Measurements from ENCODE around the gene RELCH.
"Not testable (repeated sequence)": the region's sequence is repeated elsewhere in the genome, so short reads cannot be mapped to it uniquely, and the experiment has no call there.

The RELCH gene

GRCh38 chr18:62186774-62187542 is at the start of gene RELCH, which contains the start of gene PIGN:
Gene RELCH (plus strand): TSS chr18:62187255. CDS start chr18:62187506, 251 bp downstream.
Gene PIGN (minus strand): TSS chr18:62187056. CDS start chr18:62161353, 25,703 bp downstream.
- no peaks in the 10 kb centered on the region for H3K27me3 Mint-ChIP-seq
- peak; percentile 83 to 92 for DNase-seq (ENCODE audit: low spot score in 2 of 2)
- H3K4me3 Mint-ChIP-seq: peak within 1 kb of the TSS; percentile 89
- H3K4me1 Mint-ChIP-seq: peaks cover 29% of the 10 kb centered on the region
- H3K9me3 Mint-ChIP-seq: no peaks in the 10 kb centered on the region
- peak; percentile 88 for ATAC-seq (ENCODE audit: low read depth)
- H3K36me3 Mint-ChIP-seq: peaks cover 10% of the 10 kb centered on the region
- peak within 1 kb of the TSS; percentile 92 for H3K27ac Mint-ChIP-seq

GRCh38 chr18:62138461-62139235 is 48.4 kb upstream of the RELCH start:
- H3K27ac Mint-ChIP-seq: no peak overlapping the region
- H3K4me1 Mint-ChIP-seq: no peaks in the 10 kb centered on the region
- peaks cover 22% of the 10 kb centered on the region for H3K36me3 Mint-ChIP-seq
- H3K27me3 Mint-ChIP-seq: no peaks in the 10 kb centered on the region
- DNase-seq (ENCODE audit: low spot score in 2 of 2) (no peak), ATAC-seq (ENCODE audit: low read depth) (no peak)
- H3K4me3 Mint-ChIP-seq: no peak overlapping the region
- no peaks in the 10 kb centered on the region for H3K9me3 Mint-ChIP-seq

- ATAC-seq (ENCODE audit: low read depth) (no peak), DNase-seq (ENCODE audit: low spot score in 2 of 2) (no peak)
- Mint-ChIP-seq H3K4me3 (no peak overlapping the region), H3K36me3 (peaks cover 26% of the 10 kb centered on the region), H3K9me3 (no peaks in the 10 kb centered on the region), H3K27ac (no peak overlapping the region), H3K4me1 (no peaks in the 10 kb centered on the region), H3K27me3 (no peaks in the 10 kb centered on the region)
These were observed 46.8 kb upstream of the RELCH start for GRCh38 chr18:62140259-62140658.

GRCh38 chr18:62144338-62144737 is 42.7 kb upstream of the RELCH start:
- Mint-ChIP-seq H3K4me1 (no peaks in the 10 kb centered on the region), H3K27ac (no peak overlapping the region), H3K4me3 (no peak overlapping the region), H3K36me3 (peaks cover 19% of the 10 kb centered on the region), H3K9me3 (no peaks in the 10 kb centered on the region), H3K27me3 (no peaks in the 10 kb centered on the region)
- ATAC-seq (ENCODE audit: low read depth) (no peak), DNase-seq (ENCODE audit: low spot score in 2 of 2) (no peak)

- H3K36me3 Mint-ChIP-seq: peaks cover 9% of the 10 kb centered on the region
- H3K27ac Mint-ChIP-seq: no peak overlapping the region
- no peaks in the 10 kb centered on the region for H3K4me1 Mint-ChIP-seq
- no peaks in the 10 kb centered on the region for H3K9me3 Mint-ChIP-seq
- H3K4me3 Mint-ChIP-seq: no peak overlapping the region
- no peak for DNase-seq (ENCODE audit: low spot score in 2 of 2)
- ATAC-seq (ENCODE audit: low read depth): no peak
- no peaks in the 10 kb centered on the region for H3K27me3 Mint-ChIP-seq
These were observed 35.8 kb upstream of the RELCH start for GRCh38 chr18:62151068-62151771.

GRCh38 chr18:62152844-62153243 is 34.2 kb upstream of the RELCH start:
- H3K4me1 Mint-ChIP-seq: no peaks in the 10 kb centered on the region
- no peak overlapping the region for H3K27ac Mint-ChIP-seq
- H3K36me3 Mint-ChIP-seq: peaks cover 11% of the 10 kb centered on the region
- DNase-seq (ENCODE audit: low spot score in 2 of 2): no peak
- no peak overlapping the region for H3K4me3 Mint-ChIP-seq
- no peaks in the 10 kb centered on the region for H3K27me3 Mint-ChIP-seq
- no peaks in the 10 kb centered on the region for H3K9me3 Mint-ChIP-seq
- no peak for ATAC-seq (ENCODE audit: low read depth)

GRCh38 chr18:62157843-62158242 is 29.2 kb upstream of the RELCH start:
- peaks cover 22% of the 10 kb centered on the region for H3K36me3 Mint-ChIP-seq
- ATAC-seq (ENCODE audit: low read depth): no peak
- H3K27ac Mint-ChIP-seq: no peak overlapping the region
- DNase-seq (ENCODE audit: low spot score in 2 of 2): no peak
- no peak overlapping the region for H3K4me3 Mint-ChIP-seq
- H3K9me3 Mint-ChIP-seq: no peaks in the 10 kb centered on the region
- H3K4me1 Mint-ChIP-seq: no peaks in the 10 kb centered on the region
- H3K27me3 Mint-ChIP-seq: no peaks in the 10 kb centered on the region

GRCh38 chr18:62164310-62164709 is 22.7 kb upstream of the RELCH start:
- ATAC-seq (ENCODE audit: low read depth) (no peak), DNase-seq (ENCODE audit: low spot score in 2 of 2) (no peak)
- Mint-ChIP-seq H3K36me3 (peaks cover 29% of the 10 kb centered on the region), H3K27ac (peak overlapping the region; percentile 21), H3K4me1 (peaks cover 9% of the 10 kb centered on the region), H3K27me3 (no peaks in the 10 kb centered on the region), H3K9me3 (no peaks in the 10 kb centered on the region), H3K4me3 (no peak overlapping the region)

GRCh38 chr18:62164855-62165487 is 22.1 kb upstream of the RELCH start:
- Mint-ChIP-seq H3K27ac (no peak overlapping the region), H3K9me3 (no peaks in the 10 kb centered on the region), H3K36me3 (peaks cover 26% of the 10 kb centered on the region), H3K4me3 (no peak overlapping the region), H3K27me3 (no peaks in the 10 kb centered on the region), H3K4me1 (peaks cover 9% of the 10 kb centered on the region)
- no peak for ATAC-seq (ENCODE audit: low read depth)
- no peak for DNase-seq (ENCODE audit: low spot score in 2 of 2)

- no peak overlapping the region for H3K4me3 Mint-ChIP-seq
- H3K9me3 Mint-ChIP-seq: no peaks in the 10 kb centered on the region
- H3K4me1 Mint-ChIP-seq: peaks cover 9% of the 10 kb centered on the region
- no peak overlapping the region for H3K27ac Mint-ChIP-seq
- DNase-seq (ENCODE audit: low spot score in 2 of 2): no peak
- ATAC-seq (ENCODE audit: low read depth): no peak
- H3K36me3 Mint-ChIP-seq: peaks cover 28% of the 10 kb centered on the region
- no peaks in the 10 kb centered on the region for H3K27me3 Mint-ChIP-seq
These were observed 21.5 kb upstream of the RELCH start for GRCh38 chr18:62165583-62165982.

- H3K4me1 Mint-ChIP-seq; H3K9me3 Mint-ChIP-seq; H3K27ac Mint-ChIP-seq; H3K27me3 Mint-ChIP-seq; H3K4me3 Mint-ChIP-seq; ATAC-seq (ENCODE audit: low read depth); DNase-seq (ENCODE audit: low spot score in 2 of 2): not testable (repeated sequence)
- H3K36me3 Mint-ChIP-seq: peaks cover 22% of the 10 kb centered on the region
These were observed 20.5 kb upstream of the RELCH start for GRCh38 chr18:62166524-62166923.

- no peak overlapping the region for H3K4me3 Mint-ChIP-seq
- peaks cover 13% of the 10 kb centered on the region for H3K36me3 Mint-ChIP-seq
- peaks cover 5% of the 10 kb centered on the region for H3K4me1 Mint-ChIP-seq
- no peaks in the 10 kb centered on the region for H3K9me3 Mint-ChIP-seq
- no peak for DNase-seq (ENCODE audit: low spot score in 2 of 2)
- H3K27ac Mint-ChIP-seq: no peak overlapping the region
- no peak for ATAC-seq (ENCODE audit: low read depth)
- no peaks in the 10 kb centered on the region for H3K27me3 Mint-ChIP-seq
These were observed 16.2 kb upstream of the RELCH start for GRCh38 chr18:62170857-62171256.

- no peak for DNase-seq (ENCODE audit: low spot score in 2 of 2)
- no peak overlapping the region for H3K27ac Mint-ChIP-seq
- no peak overlapping the region for H3K4me3 Mint-ChIP-seq
- H3K36me3 Mint-ChIP-seq: peaks cover 8% of the 10 kb centered on the region
- H3K27me3 Mint-ChIP-seq: no peaks in the 10 kb centered on the region
- ATAC-seq (ENCODE audit: low read depth): no peak
- no peaks in the 10 kb centered on the region for H3K9me3 Mint-ChIP-seq
- H3K4me1 Mint-ChIP-seq: peaks cover 8% of the 10 kb centered on the region
These were observed 14.8 kb upstream of the RELCH start for GRCh38 chr18:62172298-62172697.

GRCh38 chr18:62175521-62175920 is 11.5 kb upstream of the RELCH start:
- Mint-ChIP-seq H3K4me1 (peaks cover 11% of the 10 kb centered on the region), H3K4me3 (no peak overlapping the region), H3K27me3 (no peaks in the 10 kb centered on the region), H3K27ac (no peak overlapping the region), H3K36me3 (peaks cover 6% of the 10 kb centered on the region), H3K9me3 (no peaks in the 10 kb centered on the region)
- DNase-seq (ENCODE audit: low spot score in 2 of 2) (no peak), ATAC-seq (ENCODE audit: low read depth) (no peak)

Measured in memory B cell (primary cell).